HEK293 (cell line): ENCODE results near the gene MERTK.

ENCODE experiments used
- CTCF ChIP-seq: fragments of 450-650 bp; formaldehyde crosslinking; IDR thresholded peaks from 2 replicates; pipeline ENCODE4 v1.5.1; 2016; ENCODE audit warnings: missing biosample characterization, missing genetic modification characterization
- GFI1B ChIP-seq: fragments of 450-650 bp; formaldehyde crosslinking; IDR thresholded peaks from 2 replicates; pipeline ENCODE4 v1.5.1; 2016; ENCODE audit warnings: missing biosample characterization, missing genetic modification characterization
- KLF8 ChIP-seq: fragments of 450-650 bp; formaldehyde crosslinking; IDR thresholded peaks from 2 replicates; pipeline ENCODE4 v1.5.1; 2016; ENCODE audit warnings: missing biosample characterization, missing genetic modification characterization
- YY1 ChIP-seq: fragments of 450-650 bp; formaldehyde crosslinking; IDR thresholded peaks from 2 replicates; pipeline ENCODE4 v1.5.1; 2018; ENCODE audit warnings: missing biosample characterization, missing genetic modification characterization
- ZNF146 ChIP-seq: fragments of 450-650 bp; formaldehyde crosslinking; IDR thresholded peaks from 2 replicates; pipeline ENCODE4 v1.5.1; 2016; ENCODE audit warnings: missing biosample characterization, missing genetic modification characterization
- ZNF169 ChIP-seq: fragments of 450-650 bp; formaldehyde crosslinking; IDR thresholded peaks from 2 replicates; pipeline ENCODE4 v1.5.1; 2016; ENCODE audit warnings: missing biosample characterization, missing genetic modification characterization
- ZNF174 ChIP-seq: fragments of 450-650 bp; formaldehyde crosslinking; IDR thresholded peaks from 2 replicates; pipeline ENCODE4 v1.5.0; 2017; ENCODE audit warnings: missing biosample characterization, mild to moderate bottlenecking, missing genetic modification characterization
- ZNF175 ChIP-seq: fragments of 450-650 bp; formaldehyde crosslinking; IDR thresholded peaks from 2 replicates; pipeline ENCODE4 v1.5.1; 2016; ENCODE audit warnings: missing biosample characterization, missing genetic modification characterization
- ZNF341 ChIP-seq: fragments of 450-650 bp; formaldehyde crosslinking; IDR thresholded peaks from 2 replicates; pipeline ENCODE4; 2016; ENCODE audit warnings: low read depth, missing biosample characterization, missing genetic modification characterization
- ZNF350 ChIP-seq: fragments of 450-650 bp; formaldehyde crosslinking; IDR thresholded peaks from 2 replicates; pipeline ENCODE4 v1.5.0; 2017; ENCODE audit warnings: missing biosample characterization, mild to moderate bottlenecking, missing genetic modification characterization
- ZNF416 ChIP-seq: fragments of 450-650 bp; formaldehyde crosslinking; IDR thresholded peaks from 2 replicates; pipeline ENCODE4 v1.5.1; 2016; ENCODE audit warnings: missing biosample characterization, missing genetic modification characterization
- ZNF561 ChIP-seq: fragments of 450-650 bp; IDR thresholded peaks from 2 replicates; pipeline ENCODE4 v1.5.1; 2018; ENCODE audit warnings: missing biosample characterization, missing genetic modification characterization, borderline replicate concordance
- TF ChIP-seq, protein P1 (sequence below): fragments of 450-650 bp; formaldehyde crosslinking; IDR thresholded peaks from 2 replicates; pipeline ENCODE4 v1.5.1; 2016; ENCODE audit warnings: missing biosample characterization, missing genetic modification characterization

GRCh38 chr2:112062894-112063293, 164.5 kb downstream of the MERTK start:
- TF ChIP-seq ZNF175 = no peak
- TF ChIP-seq ZNF146 (tag by site-specific recombination) = no peak
- no peak for TF ChIP-seq CTCF (tag by site-specific recombination)
- no peak for TF ChIP-seq KLF8
- TF ChIP-seq ZNF174 (tag by site-specific recombination) = no peak
- no peak for TF ChIP-seq ZNF350 (tag by site-specific recombination)
- TF ChIP-seq YY1 = no peak
- no peak for TF ChIP-seq ZNF169 (tag by site-specific recombination)
- no peak for TF ChIP-seq ZNF341
- TF ChIP-seq, protein P1, sequence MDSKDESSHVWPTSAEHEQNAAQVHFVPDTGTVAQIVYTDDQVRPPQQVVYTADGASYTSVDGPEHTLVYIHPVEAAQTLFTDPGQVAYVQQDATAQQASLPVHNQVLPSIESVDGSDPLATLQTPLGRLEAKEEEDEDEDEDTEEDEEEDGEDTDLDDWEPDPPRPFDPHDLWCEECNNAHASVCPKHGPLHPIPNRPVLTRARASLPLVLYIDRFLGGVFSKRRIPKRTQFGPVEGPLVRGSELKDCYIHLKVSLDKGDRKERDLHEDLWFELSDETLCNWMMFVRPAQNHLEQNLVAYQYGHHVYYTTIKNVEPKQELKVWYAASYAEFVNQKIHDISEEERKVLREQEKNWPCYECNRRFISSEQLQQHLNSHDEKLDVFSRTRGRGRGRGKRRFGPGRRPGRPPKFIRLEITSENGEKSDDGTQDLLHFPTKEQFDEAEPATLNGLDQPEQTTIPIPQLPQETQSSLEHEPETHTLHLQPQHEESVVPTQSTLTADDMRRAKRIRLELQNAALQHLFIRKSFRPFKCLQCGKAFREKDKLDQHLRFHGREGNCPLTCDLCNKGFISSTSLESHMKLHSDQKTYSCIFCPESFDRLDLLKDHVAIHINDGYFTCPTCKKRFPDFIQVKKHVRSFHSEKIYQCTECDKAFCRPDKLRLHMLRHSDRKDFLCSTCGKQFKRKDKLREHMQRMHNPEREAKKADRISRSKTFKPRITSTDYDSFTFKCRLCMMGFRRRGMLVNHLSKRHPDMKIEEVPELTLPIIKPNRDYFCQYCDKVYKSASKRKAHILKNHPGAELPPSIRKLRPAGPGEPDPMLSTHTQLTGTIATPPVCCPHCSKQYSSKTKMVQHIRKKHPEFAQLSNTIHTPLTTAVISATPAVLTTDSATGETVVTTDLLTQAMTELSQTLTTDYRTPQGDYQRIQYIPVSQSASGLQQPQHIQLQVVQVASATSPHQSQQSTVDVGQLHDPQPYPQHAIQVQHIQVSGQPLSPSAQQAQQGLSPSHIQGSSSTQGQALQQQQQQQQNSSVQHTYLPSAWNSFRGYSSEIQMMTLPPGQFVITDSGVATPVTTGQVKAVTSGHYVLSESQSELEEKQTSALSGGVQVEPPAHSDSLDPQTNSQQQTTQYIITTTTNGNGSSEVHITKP (tag by site-specific recombination) = no peak
- no peak for TF ChIP-seq GFI1B
- no peak for TF ChIP-seq ZNF416 (tag by site-specific recombination)
- TF ChIP-seq ZNF561 (tag by site-specific recombination) = no peak
